HEK293T (cell line): ENCODE measurements around the gene HKDC1.

ENCODE experiments used
- ELF4 ChIP-seq: fragments of 450-650 bp; IDR thresholded peaks from 2 replicates; pipeline ENCODE4 v1.6.1; 2017; ENCODE audit warnings: antibody characterized with exemption
- ZNF384 ChIP-seq: fragments of 450-650 bp; IDR thresholded peaks from 2 replicates; pipeline ENCODE4 v1.6.1; 2016
- TF ChIP-seq, protein P1 (sequence below): fragments of 450-650 bp; IDR thresholded peaks from 2 replicates; pipeline ENCODE4 v1.6.1; 2016

DNA sequence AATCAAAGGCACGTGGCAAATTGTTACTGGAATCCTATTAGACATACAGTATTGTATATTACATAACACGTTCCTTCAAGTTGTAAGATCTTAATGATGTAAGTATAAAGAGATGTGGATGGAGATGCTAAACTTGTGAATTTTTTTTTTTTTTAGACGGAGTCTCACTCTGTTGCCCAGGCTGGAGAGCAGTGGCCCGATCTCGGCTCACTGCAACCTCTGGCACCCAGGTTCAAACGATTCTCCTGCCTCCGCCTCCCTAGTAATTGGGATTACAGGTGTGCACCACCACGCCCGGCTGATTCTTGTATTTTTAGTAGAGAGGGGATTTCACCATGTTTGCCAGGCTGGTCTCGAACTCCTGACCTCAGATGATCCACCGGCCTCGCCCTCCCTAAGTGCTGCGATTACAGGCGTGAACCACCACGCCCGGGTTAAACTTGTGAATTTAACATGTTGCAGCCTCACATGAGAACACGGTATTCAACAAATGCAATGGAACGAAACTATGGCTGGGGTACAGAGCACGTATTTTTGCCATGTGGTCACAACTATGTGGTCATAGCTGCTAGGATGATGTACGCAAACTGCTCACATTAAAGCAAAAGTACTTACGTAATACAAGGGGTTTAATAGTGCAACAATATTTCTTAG, 40.9 kb upstream of the HKDC1 start:
- TF ChIP-seq ELF4 (no peak), ZNF384 (no peak)
- TF ChIP-seq, protein P1, sequence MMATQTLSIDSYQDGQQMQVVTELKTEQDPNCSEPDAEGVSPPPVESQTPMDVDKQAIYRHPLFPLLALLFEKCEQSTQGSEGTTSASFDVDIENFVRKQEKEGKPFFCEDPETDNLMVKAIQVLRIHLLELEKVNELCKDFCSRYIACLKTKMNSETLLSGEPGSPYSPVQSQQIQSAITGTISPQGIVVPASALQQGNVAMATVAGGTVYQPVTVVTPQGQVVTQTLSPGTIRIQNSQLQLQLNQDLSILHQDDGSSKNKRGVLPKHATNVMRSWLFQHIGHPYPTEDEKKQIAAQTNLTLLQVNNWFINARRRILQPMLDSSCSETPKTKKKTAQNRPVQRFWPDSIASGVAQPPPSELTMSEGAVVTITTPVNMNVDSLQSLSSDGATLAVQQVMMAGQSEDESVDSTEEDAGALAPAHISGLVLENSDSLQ: no peak
